NCI-H345 treated with DMSO at 0.1 percent for 48 hours (cell line): Measurements from ENCODE around the gene CEACAM18.
"Not testable (repeated sequence)": the region's sequence is repeated elsewhere in the genome, so short reads cannot be mapped to it uniquely, and the experiment has no call there.

ENCODE experiments used
- DNase-seq: peaks from one replicate; lab custom pipeline; 2025; ENCODE audit not compliant: unreplicated experiment; lab: John Stamatoyannopoulos, UW

CEACAM18 gene

DNA sequence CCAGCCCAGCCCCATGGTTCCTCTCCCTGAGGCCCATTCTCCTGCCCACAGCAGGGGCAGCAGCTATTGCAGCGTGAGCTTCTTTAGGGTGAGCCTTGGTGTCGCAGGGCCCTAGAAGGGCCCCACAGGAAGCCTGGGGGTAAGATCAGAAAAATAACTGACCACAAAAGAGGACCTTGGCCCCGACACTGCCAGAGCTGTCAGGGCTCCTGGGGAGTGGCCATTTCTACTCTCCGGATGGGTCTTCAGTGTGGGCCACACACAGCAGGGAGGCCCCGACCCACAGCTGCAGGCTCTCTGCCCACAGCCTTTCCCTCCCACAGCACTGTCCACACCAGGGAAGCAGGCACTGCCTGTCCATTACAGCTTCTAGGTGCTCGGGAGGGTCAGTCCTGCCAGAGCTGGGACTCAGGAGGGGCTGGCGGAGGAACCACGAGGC is 16.6 kb upstream of the CEACAM18 start:
- no peak for DNase-seq

DNA sequence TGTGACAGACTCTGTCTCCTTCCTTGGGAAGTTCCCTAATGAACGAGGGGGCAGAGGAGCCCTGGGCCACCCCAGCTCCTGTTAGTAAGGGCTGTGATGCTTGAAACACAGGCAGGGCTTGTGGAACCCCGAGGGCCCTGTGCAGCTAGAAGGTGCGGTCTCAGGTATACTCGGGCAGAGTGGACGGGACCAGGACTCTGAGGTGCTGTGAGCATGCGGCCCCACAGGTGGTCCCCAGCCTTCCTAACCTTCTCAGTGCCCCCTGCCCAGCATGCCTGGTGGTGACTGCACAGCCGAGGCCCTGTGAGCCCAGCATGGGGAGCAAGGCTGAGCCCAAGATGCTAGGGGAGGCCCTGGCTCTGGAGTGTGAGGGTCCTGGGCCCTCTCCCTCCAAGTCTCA is 16.1 kb upstream of the CEACAM18 start:
- DNase-seq = no peak

DNA sequence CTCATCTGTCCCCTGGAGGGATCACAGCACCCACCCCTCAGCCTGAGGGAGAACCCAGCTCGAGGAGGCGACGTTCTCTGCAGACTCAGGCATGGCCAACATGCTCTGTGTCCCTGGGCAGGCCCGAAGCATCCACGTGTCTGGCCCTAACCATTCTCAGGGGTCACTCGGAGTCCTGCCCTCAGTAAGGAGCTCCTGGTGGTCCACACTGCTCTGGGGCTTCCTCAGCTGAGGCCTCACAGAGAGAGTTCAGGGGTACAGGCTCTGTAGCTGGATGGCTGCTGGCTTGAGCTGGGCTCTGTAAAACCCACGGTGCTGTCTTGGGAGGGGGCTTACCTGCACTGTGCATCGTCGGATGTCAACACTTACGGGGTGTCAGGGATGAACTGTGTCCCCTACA is 15.7 kb upstream of the CEACAM18 start:
- DNase-seq = no peak

DNA sequence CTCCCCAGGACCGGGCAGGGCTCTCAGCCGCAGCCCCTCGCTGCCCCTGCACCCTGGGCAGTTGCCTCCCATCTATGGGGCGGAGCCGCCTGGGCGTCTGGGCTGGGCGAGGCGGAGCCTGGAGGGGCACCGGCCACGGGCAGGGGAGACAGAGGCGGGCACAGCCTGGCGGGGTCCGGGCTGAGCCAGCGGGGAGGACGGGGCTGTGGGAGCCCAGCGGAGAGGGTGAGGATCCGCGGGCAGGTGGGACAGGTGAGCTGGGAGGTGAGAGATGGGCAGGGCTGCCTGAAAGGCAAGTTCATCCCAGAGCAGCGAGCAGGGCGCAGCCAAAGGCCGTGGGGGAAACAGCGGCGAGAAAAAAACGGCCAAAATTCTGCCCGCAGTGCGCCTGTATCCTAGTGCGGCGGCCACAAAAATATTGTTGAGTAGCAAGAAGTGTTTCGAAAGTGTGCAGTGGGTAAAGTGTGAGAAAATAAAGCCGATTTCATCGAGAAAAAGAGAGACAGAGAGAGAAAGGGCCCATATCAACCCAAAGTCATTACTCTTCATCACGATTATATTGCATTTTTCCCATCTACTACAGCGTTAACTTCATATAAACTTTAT is 14.3 kb upstream of the CEACAM18 start:
- not testable (repeated sequence) for DNase-seq

DNA sequence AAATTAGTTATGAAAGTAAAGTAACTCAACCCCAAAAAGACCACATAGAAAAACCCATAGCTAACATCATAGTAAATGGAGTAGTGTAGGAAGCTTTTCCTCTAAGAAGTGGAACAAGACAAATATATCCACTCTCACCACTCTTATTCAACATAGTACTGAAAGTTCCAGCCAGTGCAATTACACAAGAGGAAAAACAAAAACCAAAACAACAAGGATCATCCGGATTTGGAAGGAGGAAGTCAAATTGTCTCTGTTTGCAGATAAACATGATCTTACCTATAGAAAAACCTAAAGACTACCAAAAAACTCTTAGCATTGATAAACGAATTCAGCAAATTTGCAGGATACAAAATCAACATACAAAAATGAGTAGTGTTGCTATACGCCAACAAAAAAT is 11.6 kb upstream of the CEACAM18 start:
- no peak for DNase-seq

DNA sequence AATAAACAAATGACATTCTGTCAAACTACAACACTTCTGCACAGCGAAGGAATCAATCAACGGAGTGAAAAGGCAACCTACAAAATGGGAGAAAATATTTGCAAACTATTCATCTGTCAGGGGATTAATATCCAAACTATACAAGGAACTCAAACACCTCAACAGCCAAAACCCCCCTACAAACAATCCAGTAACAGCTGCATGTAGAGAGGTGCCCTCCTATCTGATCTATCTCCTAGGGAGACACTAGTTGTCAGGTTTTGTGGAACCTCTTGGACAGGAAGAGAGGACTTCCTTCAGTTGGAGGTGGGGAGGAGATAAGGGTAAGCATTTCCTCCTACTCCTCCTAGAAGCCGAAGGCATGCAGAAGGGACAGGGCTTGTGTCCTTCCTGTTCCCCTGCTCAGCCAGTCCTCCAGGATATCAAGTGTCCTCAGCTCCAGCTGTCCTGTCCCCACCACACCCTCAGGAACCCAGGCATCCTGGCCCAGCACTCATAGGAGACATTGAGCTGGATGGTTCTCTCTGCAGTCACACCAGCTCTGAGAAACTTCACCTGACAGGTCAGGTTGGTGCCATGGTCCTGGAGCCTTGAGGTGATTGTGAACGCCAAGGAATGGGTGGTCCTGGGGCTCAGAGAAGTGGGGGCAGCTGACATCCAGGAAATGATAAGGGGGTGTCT is 10.3 kb upstream of the CEACAM18 start:
- DNase-seq = no peak

DNA sequence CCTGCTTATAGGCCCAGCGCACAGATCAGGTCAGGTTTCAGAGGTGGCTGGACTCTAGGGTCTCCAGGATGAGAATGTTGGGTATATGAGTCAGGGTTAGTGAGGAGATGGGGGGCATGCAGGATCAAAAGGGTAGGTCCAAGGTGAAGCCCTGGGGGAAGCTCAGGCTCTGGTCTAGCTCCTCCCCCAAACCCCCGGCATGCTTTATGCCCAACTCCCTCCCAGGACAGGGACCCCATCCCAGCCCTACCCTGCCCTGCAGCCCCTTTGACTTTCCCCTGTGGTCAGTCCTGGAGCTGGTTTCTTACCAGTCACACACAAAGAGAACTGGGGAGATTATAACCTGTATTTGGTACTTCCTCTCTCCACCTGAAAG is 9.8 kb upstream of the CEACAM18 start:
- DNase-seq = no peak

DNA sequence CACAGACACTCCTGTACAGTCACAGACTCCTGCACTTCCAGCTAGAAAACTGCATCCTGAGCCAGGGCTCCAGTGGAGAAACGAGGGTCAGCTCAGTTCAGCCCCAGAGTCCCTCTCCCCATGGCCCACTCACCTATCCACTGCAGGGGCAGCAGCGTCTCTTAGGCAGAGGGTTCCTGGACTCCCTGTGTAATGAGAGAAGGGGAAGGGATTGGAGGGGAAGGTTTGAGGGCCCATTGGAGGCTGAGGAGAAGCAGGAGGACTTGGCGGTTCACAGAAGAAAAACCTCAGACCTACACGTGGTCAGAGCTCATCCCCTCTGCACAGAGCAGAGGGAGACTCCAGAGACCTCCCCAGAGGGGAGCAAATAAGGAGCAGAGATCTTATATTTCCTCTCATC is 9.2 kb upstream of the CEACAM18 start:
- no peak for DNase-seq

DNA sequence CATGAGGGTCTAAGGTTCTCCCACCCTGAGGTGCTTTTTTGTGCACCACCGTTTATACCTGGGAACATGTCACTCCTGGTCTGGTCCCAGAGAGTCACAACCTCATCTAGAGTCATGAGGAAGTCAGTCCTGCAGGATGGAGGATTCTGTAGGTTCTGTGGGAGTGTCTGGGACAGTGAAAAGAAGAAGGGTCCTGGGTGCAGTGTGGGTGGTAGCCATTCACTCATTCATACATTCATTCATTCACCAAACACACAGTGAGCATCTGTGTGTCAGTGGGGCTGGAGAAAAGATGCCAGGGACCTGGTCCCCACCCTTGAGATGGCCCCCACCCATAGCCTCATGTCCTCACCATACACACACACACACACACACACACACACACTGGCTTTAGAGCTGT is 8.7 kb upstream of the CEACAM18 start:
- DNase-seq = no peak

DNA sequence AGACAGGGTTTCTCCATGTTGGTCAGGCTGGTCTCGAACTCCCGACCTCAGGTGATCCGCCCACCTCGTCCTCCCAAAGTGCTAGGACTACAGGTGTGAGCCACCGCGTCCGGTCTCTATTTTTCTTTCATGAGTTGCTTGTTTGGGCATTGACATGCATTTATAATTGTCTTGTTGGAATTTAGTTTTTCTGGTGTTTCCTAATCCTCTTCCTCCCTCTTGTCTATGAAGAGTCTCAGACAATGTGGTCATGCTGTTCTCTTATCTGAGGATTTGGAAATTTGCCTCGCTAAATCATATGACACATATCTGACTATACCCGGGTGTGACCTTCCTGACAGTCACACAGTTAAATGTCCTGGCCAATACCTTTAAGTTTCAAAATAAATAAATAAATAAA is 7.4 kb upstream of the CEACAM18 start:
- DNase-seq = no peak

DNA sequence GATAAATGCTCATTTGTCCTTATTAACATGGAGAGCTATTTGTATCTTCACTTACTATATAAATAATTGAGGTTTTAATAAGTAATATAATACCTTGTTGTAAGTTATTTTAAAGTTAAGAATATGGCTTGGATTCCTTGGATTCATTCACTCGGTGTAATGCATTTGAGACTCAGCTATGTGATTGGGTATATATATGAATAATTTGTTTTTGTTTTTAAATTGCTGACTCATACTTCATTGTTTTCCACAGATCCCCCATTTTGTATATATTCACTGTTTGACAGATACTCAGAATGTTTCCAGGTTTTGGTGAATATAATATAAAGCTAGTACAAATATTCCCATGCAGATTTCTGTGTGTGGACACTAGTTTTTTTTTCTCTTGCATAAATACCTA is 6.8 kb upstream of the CEACAM18 start:
- DNase-seq = no peak

DNA sequence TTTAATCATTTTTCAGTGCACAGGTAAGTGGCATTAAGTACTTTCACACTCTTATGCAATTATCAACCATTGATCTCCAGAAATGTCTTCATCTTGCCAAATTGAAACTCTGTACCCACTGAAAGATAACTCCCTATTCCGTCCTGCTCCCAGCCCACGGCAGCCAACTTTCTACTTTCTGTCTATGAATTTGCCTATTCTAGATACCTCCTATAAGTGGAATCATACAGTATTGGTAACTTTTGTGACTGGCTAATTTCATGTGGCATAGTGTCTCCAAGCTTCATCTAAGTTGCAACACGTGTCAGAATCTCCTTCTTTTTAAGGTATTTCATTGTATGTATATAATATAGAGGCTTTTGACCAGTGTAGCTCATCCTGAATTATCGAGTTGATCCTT is 5.7 kb upstream of the CEACAM18 start:
- DNase-seq = no peak

DNA sequence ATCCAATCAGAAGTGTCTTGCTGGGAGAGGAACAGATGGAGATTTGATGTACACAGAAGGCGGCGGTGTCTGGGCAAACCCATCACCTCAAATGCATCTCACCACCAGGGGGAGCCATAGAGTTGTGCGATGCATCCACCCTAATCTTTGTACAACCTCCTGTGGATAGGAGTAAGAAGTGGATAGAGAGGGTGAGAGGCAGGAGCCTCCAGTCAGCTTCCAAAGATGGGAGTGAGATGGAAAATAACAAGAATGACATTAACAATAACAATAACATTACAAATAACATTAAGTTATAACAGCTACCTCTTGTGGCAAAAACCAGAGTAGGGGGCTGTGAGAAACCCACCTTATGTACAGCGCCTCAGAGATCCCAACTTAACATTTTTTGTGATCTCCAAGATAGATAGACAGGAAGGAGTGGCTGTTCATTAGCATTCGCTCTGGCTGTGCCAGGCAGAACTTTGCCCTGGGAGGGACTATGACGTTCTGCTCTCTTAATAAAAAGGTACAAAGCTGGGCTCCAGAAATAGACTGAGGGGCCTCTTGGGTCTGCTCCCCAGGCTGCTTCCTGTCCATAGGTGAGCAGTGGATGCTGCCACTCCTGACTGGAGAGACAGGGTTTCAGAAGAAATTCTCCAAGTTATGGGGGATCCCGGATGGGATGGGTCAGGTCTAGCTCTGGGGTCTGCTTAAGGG is 5.2 kb upstream of the CEACAM18 start:
- DNase-seq = peak; percentile 3

DNA sequence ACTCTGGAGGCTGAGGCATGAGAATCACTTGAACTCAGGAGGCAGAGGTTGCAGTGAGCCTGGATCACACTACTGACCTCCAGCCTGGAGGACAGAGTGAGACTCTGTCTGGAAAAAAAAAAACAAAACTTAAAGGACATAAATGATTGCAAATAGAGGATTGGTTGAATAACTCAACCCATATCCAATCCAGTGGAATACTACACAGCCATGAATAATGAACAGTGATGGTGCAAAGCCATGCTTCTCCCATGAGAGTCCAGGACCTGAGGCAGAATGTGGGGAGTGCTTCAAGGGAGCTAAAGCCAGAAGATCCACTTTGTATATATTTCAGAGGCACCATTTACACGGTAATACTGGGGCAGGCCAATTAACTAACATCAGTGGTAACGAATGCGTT is 2.2 kb upstream of the CEACAM18 start:
- no peak for DNase-seq

DNA sequence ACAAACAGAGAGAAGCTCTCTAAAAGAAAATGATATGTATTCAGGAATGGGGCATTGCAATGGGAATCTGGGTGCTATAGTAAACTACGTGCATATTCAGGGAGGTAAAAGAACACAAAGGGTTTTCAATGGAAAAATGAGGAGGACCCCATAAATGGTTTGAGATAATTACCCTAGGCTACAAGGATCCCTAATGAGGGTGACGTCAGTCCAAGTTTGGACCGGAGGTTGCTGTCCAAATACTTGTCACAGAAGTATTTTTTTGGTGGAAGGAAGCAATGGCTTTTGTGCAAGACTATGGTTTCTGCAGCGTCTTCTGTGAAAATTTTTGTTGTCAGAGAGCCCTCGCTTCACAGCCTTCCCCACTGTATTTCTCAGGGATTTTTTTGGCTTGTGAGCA is 995 bp upstream of the CEACAM18 start:
- DNase-seq = no peak

DNA sequence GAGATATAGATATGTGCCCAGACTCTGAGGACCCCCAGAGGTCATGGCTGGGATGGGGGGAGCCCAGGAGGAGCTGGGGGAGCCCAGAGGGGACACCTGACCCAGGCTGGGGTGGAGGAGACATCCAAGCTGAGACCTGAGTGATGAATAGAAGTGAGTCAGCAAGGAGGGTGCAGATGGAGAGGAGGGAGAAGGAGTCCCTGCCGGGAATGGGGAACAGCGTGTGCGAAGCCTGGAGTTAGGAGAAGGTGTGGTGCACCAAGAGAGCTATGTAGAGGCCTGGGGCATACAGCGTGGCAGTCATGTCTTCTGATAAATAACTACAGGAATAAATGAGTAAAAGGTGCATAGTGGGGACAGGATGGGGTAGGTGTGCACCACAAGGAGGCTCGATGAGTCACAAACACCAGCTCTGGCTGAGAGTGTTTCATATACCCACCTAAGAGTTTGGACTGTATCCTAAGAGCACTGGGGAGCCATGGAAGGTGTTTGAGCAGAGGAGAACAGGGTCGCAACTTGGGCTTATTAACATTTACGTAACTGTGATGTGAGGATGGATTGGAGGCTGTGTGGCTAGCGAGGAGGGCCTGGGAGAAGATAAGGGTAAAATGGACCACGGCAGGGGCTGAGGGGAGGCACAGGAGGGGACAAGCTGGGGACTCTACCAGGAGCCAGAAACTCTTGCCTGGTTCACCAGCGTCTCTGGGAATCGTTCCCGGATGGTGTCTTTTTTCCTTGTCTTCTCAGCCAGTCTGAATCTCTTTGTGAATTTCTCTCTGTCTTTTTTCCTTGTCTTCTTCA is 1.4 kb downstream of the CEACAM18 start:
- no peak for DNase-seq

DNA sequence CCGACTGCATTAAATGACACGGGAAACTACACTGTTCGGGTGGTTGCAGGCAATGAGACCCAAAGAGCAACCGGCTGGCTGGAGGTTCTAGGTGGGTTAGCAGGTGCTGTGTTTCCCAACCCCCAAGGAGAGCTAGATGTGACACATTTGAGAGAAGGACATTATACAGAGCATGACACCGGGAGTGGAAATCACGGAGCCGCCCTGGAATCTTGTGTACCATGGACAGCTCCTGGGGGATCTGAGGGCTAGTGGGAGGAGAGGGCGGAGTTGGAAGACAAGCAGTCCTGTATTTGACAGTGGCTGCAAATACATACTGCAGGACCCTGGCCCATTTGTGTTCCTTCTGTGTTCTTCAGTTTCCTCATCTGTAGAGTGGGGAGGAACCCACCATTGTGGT is 2.3 kb downstream of the CEACAM18 start:
- no peak for DNase-seq

DNA sequence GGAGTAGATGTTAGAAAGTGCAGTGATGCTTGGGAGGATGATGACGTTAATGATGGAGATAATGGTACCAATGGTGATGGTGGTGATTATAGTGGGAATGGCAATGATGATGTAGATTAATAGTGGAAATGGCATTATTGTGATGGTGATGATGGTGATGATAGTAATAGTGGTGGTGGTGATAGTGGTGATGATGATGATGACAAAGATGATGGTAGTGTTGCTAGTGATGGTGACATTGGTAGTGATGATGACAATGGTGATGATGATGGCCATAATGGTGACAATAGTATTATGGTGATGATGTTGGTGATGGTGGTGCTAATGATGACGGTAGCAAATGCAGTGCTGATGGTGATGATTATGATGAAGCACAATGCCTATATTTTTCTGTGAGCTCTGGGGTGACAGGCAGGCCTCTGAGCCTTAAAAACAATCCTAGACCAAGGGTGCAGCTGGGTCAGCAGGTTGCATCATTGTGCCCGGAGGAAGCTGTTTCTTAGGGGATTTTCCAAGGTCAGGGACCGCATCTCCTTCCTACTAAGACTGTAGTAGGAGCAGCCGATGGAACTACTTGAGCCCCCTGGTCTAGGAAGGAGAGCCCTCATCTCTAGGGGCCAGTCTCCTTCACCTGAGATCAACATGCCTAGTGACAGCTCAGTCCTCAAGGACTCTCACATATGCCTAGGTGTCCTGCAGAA is 7.8 kb downstream of the CEACAM18 start:
- no peak for DNase-seq

DNA sequence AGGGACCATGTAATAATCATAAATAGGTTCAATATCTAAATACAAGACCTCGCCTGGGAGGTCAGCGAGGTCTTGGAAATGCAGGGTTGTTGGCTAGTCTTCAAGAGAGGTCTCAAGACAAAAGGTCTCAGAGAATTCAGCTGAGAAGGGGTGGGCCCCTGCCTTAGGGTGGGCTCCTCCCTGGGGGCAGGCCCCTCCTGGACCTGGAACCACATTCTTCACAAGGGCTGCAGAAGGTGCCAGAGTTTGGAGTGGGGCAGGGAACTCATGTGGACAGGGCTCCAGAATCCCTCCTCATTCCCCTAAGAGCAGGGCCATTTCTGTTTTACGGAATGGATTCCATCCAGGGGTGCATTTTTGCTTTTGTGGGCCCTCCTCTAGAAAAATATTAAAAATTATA is 10.2 kb downstream of the CEACAM18 start:
- no peak for DNase-seq

DNA sequence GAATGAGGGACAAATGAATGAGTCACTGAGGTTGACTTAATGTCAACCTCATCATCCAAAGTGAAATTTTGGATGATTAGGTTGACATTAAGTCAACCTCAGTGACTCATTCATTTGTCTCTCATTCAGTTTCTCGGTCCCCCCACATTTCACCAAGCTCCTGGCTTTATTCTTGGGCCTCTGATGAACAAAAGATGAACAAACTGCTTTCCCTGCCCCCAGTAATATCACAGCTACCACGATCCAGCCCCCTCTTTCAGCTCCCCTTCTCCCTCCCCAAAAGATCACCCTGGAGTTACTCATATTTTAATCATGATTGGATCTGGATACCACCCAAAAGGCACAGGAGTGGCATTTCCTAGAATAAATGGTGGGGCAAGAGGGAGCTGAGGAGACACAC is 10.8 kb downstream of the CEACAM18 start:
- DNase-seq = no peak

DNA sequence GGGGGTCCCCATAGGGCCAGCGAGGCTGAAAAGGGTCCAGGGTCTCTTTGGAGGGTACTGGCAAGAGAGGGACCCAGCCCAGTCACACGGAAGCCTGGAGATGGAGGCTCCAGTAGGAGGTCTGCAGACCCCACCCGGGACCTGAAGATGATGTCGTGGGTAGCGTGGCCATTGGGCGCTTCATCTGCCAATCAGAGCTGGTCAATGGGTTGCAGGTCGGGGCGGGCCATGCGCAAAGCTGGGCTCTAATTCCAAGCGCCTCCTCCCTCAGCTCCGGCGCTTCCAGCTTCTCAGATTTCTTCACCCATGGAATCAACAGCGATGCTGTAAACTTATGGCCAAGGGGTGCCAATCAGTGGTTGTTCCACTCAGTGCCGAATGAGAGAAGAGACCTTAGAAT is 12.3 kb downstream of the CEACAM18 start:
- DNase-seq = no peak
